ENCODE measurements around the gene PDCD6IP.

PDCD6IP gene

GRCh38 chr3:33895658-33896057 is 97.2 kb downstream of the PDCD6IP start:
- DNase-seq, result no peak

- no peak for DNase-seq
Observed at GRCh38 chr3:33897306-33897705, 98.9 kb downstream of the PDCD6IP start.

- no peak for DNase-seq
Observed at GRCh38 chr3:33898901-33899300, 100.5 kb downstream of the PDCD6IP start.

- no peak for DNase-seq
Observed at GRCh38 chr3:33900440-33900808, 102.0 kb downstream of the PDCD6IP start.

- DNase-seq, result no peak
Observed at GRCh38 chr3:33900809-33901505, 102.5 kb downstream of the PDCD6IP start.

- DNase-seq, result no peak
Observed at GRCh38 chr3:33901862-33902563, 103.6 kb downstream of the PDCD6IP start.

GRCh38 chr3:33904730-33905129 is 106.3 kb downstream of the PDCD6IP start:
- no peak for DNase-seq

GRCh38 chr3:33908250-33908851 is 109.9 kb downstream of the PDCD6IP start:
- DNase-seq, result no peak

GRCh38 chr3:33909547-33909946 is 111.1 kb downstream of the PDCD6IP start:
- DNase-seq, result no peak

GRCh38 chr3:33910031-33910430 is 111.6 kb downstream of the PDCD6IP start:
- no peak for DNase-seq

GRCh38 chr3:33911525-33912322 is 113.3 kb downstream of the PDCD6IP start:
- no peak for DNase-seq

- no peak for DNase-seq
Observed at GRCh38 chr3:33914212-33914611, 115.8 kb downstream of the PDCD6IP start.

GRCh38 chr3:33914731-33915379 is 116.4 kb downstream of the PDCD6IP start:
- no peak for DNase-seq

- DNase-seq, result no peak
Observed at GRCh38 chr3:33915796-33916546, 117.5 kb downstream of the PDCD6IP start.

GRCh38 chr3:33918126-33918756 is 119.8 kb downstream of the PDCD6IP start:
- DNase-seq, result no peak
